Effector memory CD8-positive, alpha-beta T cell (primary cell): Measurements from ENCODE around the gene EFCAB7.

Source experiments
- ATAC-seq: fragments of 150-1000 bp; cut with Tn5 transposase; replicated peaks from 2 replicates; pipeline ENCODE4 v1.10.0; 2021; ENCODE audit warnings: mild to moderate bottlenecking, moderate library complexity
- DNase-seq, 3 experiments: peaks; one replicate each; pipeline ENCODE4 v3.0.0; 2021
- H3K27ac Mint-ChIP-seq, 2 donors: one replicate each; pipeline ENCODE4 v1.8.0; 2022; ENCODE audit warnings: mild to moderate bottlenecking in 2 of 2, mixed read lengths in 2 of 2, moderate library complexity in 2 of 2
- H3K27me3 Mint-ChIP-seq, 2 donors: one replicate each; pipeline ENCODE4 v1.8.0; 2022; ENCODE audit warnings: mixed read lengths in 2 of 2
- H3K36me3 Mint-ChIP-seq: one replicate; pipeline ENCODE4 v1.8.0; 2022; ENCODE audit warnings: mild to moderate bottlenecking, moderate library complexity, mixed read lengths; ENCODE audit not compliant: insufficient read depth
- H3K4me1 Mint-ChIP-seq, 2 donors: one replicate each; pipeline ENCODE4 v1.8.0; 2022; ENCODE audit warnings: low read depth in 2 of 2, mixed read lengths in 2 of 2
- H3K4me3 Mint-ChIP-seq, 2 donors: one replicate each; pipeline ENCODE4 v1.8.0; 2022; ENCODE audit warnings: mild to moderate bottlenecking in 2 of 2, mixed read lengths in 2 of 2, moderate library complexity in 2 of 2
- H3K9me3 Mint-ChIP-seq, 2 donors: one replicate each; pipeline ENCODE4 v1.8.0; 2022; ENCODE audit warnings: mixed read lengths in 2 of 2

EFCAB7 gene

DNA sequence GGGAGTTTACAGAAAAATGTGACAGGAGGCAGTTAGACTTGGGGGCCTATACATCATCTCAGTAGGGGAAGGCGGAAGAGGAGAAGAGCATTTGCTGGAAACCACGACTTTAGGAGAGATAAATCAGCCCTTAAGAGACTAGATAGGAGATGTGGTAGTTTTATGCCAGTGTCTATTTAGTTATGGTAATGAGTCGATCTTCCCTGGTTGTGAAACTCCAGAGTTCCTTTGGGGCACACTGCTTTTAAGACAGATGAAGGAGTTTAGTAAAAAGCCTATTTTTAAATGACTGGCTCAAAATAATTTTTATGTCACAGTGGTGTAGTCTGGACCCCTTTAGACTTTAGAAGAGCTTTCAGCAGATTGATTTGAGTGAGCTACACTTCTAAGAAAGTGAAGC lies 77.7 kb downstream of the EFCAB7 start:
- peaks cover 7 to 16% of the 10 kb centered on the region in 2 donors for H3K4me1 Mint-ChIP-seq
- ATAC-seq (no peak), DNase-seq (no peak)
- H3K27me3 Mint-ChIP-seq, result no peaks in the 10 kb centered on the region
- H3K36me3 Mint-ChIP-seq, result no peaks in the 10 kb centered on the region
- peak overlapping the region in 1 of 2 donors; percentile 66 for H3K27ac Mint-ChIP-seq
- H3K4me3 Mint-ChIP-seq, result no peak overlapping the region
- no peaks in the 10 kb centered on the region for H3K9me3 Mint-ChIP-seq

DNA sequence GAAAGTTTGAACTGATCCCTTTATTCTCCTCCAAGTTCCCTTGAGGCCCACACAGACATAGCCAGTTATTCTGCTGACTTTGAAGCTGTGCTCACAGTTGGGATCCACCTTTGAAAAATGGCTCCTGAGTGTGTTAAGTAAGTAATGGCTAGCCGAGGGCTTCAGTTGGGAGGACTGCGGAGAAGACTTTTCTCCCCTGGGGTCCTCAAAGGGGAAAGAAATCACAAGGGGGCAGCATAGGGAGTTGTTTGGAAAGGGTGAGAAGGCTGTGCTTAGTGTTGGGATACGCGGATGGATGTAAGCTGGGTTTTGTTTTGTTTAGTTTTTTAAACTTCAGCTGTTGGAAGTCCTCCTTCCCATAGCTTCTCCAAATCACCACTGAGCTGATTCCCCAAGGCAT lies 78.1 kb downstream of the EFCAB7 start:
- Mint-ChIP-seq H3K4me1 (peaks cover 7 to 12% of the 10 kb centered on the region in 2 donors), H3K27ac (peak overlapping the region in 1 of 2 donors; percentile 66)
- no peak for ATAC-seq

DNA sequence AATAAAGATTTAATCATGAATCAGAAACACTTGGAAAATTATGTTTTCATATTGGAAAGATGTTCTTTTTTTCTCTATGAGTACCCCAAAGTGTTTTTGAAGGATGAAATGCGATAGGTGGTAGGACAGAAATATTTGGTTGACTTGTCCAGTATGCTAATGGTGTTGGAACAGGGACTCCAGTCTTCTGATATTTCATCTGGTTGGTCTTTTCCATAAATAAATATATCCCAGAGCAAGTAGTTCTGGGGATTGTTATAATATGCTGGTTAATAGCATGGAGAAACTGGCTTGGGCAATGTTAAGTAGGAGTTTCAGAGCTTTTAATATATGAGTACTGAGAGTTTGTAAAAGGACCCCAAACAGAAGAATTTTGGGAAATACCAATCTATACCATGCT lies 78.6 kb downstream of the EFCAB7 start:
- H3K27ac Mint-ChIP-seq, result no peak overlapping the region
- H3K27me3 Mint-ChIP-seq, result no peaks in the 10 kb centered on the region
- DNase-seq (no peak), ATAC-seq (no peak)
- H3K36me3 Mint-ChIP-seq, result peaks cover 3% of the 10 kb centered on the region
- H3K4me3 Mint-ChIP-seq, result no peak overlapping the region
- no peaks in the 10 kb centered on the region for H3K9me3 Mint-ChIP-seq
- H3K4me1 Mint-ChIP-seq, result peaks cover 6 to 7% of the 10 kb centered on the region in 2 donors

More for the DNA sequence above, 78.1 kb downstream of the EFCAB7 start:
- H3K27me3 Mint-ChIP-seq, result no peaks in the 10 kb centered on the region
- no peaks in the 10 kb centered on the region for H3K9me3 Mint-ChIP-seq
- no peak overlapping the region for H3K4me3 Mint-ChIP-seq
- no peak for DNase-seq
- H3K36me3 Mint-ChIP-seq, result peaks cover 3% of the 10 kb centered on the region

DNA sequence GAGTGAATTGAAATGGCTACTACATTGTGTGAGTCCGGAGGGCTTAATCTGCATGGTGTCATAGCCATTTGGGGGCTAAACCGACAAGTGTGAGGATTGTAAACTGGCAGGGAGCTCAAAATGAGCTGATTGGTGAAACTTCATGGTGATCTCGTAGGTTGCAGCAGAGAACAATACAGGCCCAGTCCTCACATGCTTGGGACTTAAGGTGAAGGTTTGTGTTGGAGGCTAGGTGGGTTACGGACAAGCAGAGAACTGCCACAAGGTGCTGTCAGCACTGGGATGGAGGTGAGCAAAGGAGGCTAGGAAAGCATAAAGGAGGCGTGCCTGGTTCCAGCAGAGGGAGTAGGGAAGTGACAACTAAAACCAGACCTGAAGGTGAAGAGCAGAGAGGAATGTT lies 79.3 kb downstream of the EFCAB7 start:
- DNase-seq (no peak), ATAC-seq (no peak)
- no peaks in the 10 kb centered on the region for H3K27me3 Mint-ChIP-seq
- H3K27ac Mint-ChIP-seq, result no peak overlapping the region
- peaks cover 3% of the 10 kb centered on the region for H3K36me3 Mint-ChIP-seq
- no peaks in the 10 kb centered on the region for H3K9me3 Mint-ChIP-seq
- H3K4me1 Mint-ChIP-seq, result peaks cover 4 to 5% of the 10 kb centered on the region in 2 donors
- H3K4me3 Mint-ChIP-seq, result no peak overlapping the region

DNA sequence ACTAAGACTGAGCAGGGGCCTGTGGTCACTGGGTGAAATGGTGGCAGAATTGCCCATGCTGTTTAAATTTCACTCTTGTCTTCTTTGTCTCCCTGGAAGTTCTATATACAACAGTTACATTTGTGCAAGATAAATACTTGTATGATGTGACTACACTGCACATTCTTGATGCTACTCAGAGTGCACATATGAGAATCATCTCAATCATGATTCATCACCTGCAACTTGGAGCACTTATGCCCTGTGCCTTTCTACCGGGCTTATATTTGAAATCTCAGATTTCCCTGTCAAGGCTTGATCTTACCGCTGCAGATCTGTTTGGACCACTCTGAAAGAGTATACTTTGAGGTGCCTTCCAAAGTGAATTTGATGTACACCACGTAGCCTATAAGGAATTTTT lies 80.5 kb downstream of the EFCAB7 start:
- DNase-seq, result no peak
- H3K4me3 Mint-ChIP-seq, result no peak overlapping the region
- H3K27ac Mint-ChIP-seq, result no peak overlapping the region
- peaks cover 4 to 9% of the 10 kb centered on the region in 2 donors for H3K4me1 Mint-ChIP-seq
- no peak for ATAC-seq
- H3K36me3 Mint-ChIP-seq, result peaks cover 3% of the 10 kb centered on the region
- no peaks in the 10 kb centered on the region for H3K9me3 Mint-ChIP-seq
- no peaks in the 10 kb centered on the region for H3K27me3 Mint-ChIP-seq

DNA sequence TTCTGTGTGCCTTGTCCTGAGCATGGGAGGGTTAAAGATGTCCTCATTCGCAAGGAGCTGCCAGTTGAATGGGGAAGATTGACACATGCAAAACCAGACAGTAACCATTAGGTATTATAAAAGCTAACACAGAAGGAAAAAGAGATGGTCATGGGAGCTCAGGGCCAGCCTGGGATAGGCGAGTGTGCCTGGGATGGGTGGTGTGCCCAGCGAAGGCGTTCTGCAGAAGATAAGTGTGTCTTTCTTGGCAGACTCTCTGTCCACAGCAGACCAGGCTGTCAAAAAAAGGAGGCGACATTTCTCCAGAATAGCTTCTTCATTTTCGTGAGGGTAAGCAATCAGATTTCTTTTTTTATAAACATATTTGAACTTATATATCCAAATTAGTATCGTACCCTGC lies 84.0 kb downstream of the EFCAB7 start:
- Mint-ChIP-seq H3K36me3 (peaks cover 3% of the 10 kb centered on the region), H3K4me3 (no peak overlapping the region), H3K9me3 (no peaks in the 10 kb centered on the region), H3K27me3 (no peaks in the 10 kb centered on the region), H3K4me1 (peaks cover 7 to 12% of the 10 kb centered on the region in 2 donors), H3K27ac (no peak overlapping the region)
- DNase-seq (no peak), ATAC-seq (no peak)

DNA sequence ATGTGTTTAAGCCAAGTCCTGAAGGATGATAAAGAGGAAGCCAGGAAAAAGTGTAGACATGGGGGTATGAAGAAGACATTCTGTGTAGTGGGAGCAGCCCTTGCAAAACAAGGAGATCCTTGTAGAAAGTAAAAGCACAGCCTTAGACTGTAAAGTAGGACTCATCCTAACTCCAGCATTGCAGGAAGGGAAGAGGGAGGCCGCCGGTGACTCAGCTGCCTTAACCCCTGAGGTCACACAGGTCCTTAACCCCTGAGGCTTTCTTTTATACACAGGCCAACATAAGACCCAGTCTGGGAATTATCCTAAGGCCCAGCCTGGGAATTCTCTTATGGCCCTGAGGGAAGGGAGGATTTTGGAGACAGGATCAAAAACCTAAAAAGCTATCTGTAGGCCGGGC lies 87.9 kb downstream of the EFCAB7 start:
- Mint-ChIP-seq H3K4me3 (no peak overlapping the region), H3K27me3 (no peaks in the 10 kb centered on the region), H3K4me1 (peaks cover 9 to 10% of the 10 kb centered on the region in 2 donors), H3K9me3 (no peaks in the 10 kb centered on the region), H3K36me3 (peaks cover 2% of the 10 kb centered on the region), H3K27ac (no peak overlapping the region)
- DNase-seq, result no peak
- no peak for ATAC-seq

DNA sequence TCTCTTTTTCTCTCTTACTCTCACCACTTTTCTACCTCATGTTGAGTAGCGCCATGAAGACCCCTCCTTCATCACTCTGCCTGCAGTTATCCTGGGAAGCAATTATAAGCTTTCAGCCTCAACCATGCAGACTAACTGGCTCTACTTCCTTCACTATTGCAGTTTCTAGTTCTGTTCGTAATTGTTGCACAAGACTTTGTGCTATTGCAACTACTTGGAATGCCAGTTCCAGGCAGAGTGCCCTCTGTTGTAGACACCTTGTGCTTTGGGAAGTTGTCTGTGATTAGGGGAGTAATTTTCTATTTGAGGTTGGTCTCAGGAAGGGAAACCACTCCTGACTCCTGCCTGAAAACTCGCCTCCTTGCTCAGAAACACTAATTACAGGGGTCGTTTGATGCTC lies 89.2 kb downstream of the EFCAB7 start:
- no peaks in the 10 kb centered on the region for H3K36me3 Mint-ChIP-seq
- H3K4me3 Mint-ChIP-seq, result no peak overlapping the region
- no peak for DNase-seq

DNA sequence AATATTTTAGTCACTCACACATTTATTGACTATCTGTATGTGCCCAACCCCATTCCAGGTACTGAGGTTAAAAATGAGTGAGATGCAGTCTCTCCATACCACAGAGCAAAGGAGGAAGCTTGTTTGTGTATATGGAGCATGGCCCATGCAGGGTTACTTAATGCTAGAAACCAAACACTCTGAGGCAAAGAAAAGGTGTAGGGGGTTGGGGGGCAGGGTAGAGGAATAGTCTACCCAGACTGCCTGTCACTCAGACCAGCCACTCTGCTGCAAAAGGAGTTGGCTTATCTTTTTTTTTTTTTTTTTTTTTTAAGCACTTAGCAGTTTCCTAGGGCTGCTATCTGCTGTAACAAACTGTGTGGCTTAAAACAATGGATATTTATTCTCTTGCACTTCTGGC lies 89.6 kb downstream of the EFCAB7 start:
- DNase-seq (no peak), ATAC-seq (no peak)
- Mint-ChIP-seq H3K4me3 (no peak overlapping the region), H3K27me3 (no peaks in the 10 kb centered on the region), H3K9me3 (no peaks in the 10 kb centered on the region), H3K27ac (peak overlapping the region in 1 of 2 donors; percentile 11), H3K36me3 (no peaks in the 10 kb centered on the region), H3K4me1 (peaks cover 9 to 11% of the 10 kb centered on the region in 2 donors)

More for the DNA sequence above, 89.2 kb downstream of the EFCAB7 start:
- Mint-ChIP-seq H3K9me3 (no peaks in the 10 kb centered on the region), H3K27me3 (no peaks in the 10 kb centered on the region), H3K4me1 (peaks cover 9 to 14% of the 10 kb centered on the region in 2 donors), H3K27ac (peak overlapping the region in 1 of 2 donors; percentile 22)
- ATAC-seq, result no peak

DNA sequence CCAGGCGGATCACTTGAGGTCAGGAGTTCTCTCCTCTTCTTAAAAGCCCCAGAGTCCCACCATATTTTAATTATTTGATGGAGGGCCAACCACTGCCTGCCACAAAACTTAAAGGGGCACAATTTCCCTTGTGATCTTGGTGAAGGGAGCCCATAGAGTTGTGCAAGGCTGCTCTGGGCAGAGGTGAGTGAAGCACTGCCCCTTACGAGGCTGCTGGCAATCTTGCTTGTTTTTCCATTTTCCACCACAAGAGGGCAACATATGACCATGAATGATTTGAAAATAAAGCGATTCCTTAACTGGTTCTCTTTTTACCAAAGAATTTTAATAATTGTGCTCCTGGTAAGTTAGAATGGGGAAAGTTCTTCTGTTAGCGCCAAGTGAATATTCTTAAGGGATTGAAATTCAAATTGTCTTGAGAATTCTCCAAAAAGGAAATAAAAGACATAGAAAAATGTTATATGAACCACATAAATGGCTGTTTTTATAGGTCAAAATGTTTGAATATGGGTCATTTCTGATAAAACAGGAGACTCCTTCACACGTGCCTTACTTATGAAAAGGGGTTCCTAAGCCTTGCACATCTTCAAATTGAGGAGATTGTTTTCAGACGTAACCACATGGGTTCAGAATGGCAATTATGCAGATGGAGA lies 92.6 kb downstream of the EFCAB7 start:
- no peak overlapping the region for H3K4me3 Mint-ChIP-seq
- ATAC-seq, result peak; percentile 77
- peak; percentile 69 to 76 (median 75) for DNase-seq
- no peak overlapping the region for H3K27ac Mint-ChIP-seq
- H3K36me3 Mint-ChIP-seq, result no peaks in the 10 kb centered on the region
- H3K27me3 Mint-ChIP-seq, result no peaks in the 10 kb centered on the region
- peaks cover 6 to 10% of the 10 kb centered on the region in 2 donors for H3K4me1 Mint-ChIP-seq
- no peaks in the 10 kb centered on the region for H3K9me3 Mint-ChIP-seq

DNA sequence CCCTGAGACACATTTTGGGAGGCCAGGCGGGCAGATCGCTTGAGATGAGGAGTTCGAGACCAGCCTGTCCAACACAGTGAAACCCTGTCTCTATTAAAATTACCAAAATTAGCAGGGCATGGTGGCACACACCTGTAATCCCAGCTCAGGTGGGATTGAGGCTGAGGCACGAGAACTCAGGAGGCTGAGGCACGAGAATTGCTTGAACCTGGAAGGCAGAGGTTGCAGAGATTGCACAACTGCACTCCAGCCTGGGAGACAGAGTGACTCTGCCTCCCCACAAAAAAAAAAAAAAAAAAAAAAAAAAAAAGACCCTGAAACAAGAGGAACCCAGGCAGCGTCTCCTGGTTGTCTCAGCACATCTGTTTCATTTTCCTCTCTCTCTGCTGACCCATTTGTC lies 94.1 kb downstream of the EFCAB7 start:
- no peak overlapping the region for H3K27ac Mint-ChIP-seq
- no peak overlapping the region for H3K4me3 Mint-ChIP-seq

DNA sequence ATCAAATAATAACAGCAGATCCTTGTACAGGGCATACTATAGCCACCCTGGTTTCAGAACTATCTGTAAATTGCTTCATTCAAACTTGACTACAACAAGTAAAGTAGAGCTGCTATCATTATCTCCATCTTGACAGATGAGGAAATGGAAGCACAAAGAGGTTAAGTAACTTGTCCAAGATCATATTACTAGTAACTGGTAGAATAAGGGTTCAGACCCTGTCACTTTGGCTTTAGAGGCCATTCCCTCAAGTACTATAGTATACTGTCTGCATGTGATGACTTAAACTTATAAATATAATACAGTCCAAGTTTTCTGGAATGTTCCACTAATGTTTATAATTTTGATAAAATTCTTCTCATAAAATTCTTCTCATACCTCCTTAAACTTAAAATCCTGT lies 94.7 kb downstream of the EFCAB7 start:
- H3K27me3 Mint-ChIP-seq, result no peaks in the 10 kb centered on the region
- H3K4me3 Mint-ChIP-seq, result no peak overlapping the region
- H3K36me3 Mint-ChIP-seq, result no peaks in the 10 kb centered on the region
- DNase-seq (no peak), ATAC-seq (no peak)
- H3K4me1 Mint-ChIP-seq, result peaks cover 3 to 11% of the 10 kb centered on the region in 2 donors
- no peak overlapping the region for H3K27ac Mint-ChIP-seq
- no peaks in the 10 kb centered on the region for H3K9me3 Mint-ChIP-seq

More for the DNA sequence above, 94.1 kb downstream of the EFCAB7 start:
- ATAC-seq, result no peak
- DNase-seq, result no peak
- H3K4me1 Mint-ChIP-seq, result peaks cover 6 to 11% of the 10 kb centered on the region in 2 donors
- H3K27me3 Mint-ChIP-seq, result no peaks in the 10 kb centered on the region
- H3K36me3 Mint-ChIP-seq, result no peaks in the 10 kb centered on the region
- H3K9me3 Mint-ChIP-seq, result no peaks in the 10 kb centered on the region

DNA sequence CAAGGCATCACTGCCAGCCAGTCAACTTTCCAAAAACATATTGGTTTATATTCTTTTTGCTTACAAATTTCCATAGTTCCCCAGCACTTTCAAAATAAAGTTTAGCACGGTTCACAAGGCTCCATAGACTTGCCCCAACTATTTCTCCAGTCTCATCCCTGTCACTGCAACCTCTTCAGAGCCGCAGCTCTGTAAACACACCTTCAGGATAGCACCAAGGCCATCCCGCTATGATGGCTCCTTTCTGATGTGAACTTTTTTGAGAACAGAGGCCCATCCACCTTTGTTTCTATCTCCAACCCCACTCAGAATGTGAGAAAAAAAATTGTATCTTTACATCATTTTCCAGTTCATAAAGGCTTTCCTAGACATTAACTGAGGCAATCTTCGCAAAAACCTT lies 96.2 kb downstream of the EFCAB7 start:
- no peak for ATAC-seq
- no peak for DNase-seq
- Mint-ChIP-seq H3K27me3 (no peaks in the 10 kb centered on the region), H3K4me3 (no peak overlapping the region), H3K36me3 (no peaks in the 10 kb centered on the region), H3K9me3 (no peaks in the 10 kb centered on the region), H3K27ac (no peak overlapping the region), H3K4me1 (peaks cover 9 to 13% of the 10 kb centered on the region in 2 donors)

DNA sequence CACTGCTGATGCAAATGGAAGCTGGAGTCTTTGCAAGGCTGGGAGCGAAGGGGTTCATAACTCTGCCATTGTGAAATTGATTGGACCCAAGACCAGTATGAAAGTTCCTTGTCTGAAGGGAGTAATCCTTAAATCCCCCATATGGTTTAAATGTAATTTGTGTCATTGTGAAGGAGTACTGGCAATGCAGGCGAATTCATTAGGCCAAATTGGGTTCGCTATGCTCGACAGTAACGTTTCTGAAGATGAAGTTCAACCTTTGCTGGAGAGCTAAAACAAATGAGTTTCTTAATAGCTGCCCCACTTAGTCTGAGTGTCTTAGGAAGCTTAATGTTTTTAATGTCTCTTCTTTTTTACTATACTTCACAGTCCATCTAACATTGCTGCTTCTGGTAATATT lies 97.3 kb downstream of the EFCAB7 start:
- H3K4me1 Mint-ChIP-seq, result peaks cover 13% of the 10 kb centered on the region in 2 donors
- no peak overlapping the region for H3K4me3 Mint-ChIP-seq
- DNase-seq (no peak), ATAC-seq (no peak)
- no peaks in the 10 kb centered on the region for H3K36me3 Mint-ChIP-seq
- H3K9me3 Mint-ChIP-seq, result no peaks in the 10 kb centered on the region
- H3K27ac Mint-ChIP-seq, result no peak overlapping the region
- no peaks in the 10 kb centered on the region for H3K27me3 Mint-ChIP-seq
